ENCODE measurements around the gene GRM8.

Gene GRM8

DNA sequence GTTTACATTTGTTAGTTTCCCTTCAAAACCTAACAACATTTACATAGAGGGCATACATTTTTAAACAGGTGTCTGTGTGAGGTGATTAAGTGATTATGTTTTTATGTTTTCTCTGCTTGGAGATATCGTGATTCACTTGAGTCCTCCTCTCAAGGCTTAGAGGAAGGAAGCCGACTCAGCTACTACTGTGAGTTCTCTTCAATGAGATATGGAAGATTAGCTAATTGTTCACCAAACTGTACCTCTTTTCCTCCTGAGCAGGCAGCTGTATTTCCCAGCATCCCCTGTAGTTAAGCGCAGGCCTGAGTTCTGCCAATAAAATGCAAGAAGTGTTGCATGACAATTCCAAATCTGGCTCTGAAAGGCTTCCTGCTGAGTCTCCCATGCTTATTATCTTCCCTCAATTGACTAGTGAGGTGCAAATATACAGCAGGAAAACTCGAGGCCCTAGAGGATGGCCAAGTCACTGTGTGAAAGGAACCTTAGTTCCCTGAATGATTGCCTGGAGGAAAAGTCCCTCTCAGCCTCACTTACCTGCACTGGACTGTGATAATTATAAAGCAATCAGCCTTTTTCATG lies 528.7 kb downstream of the GRM8 start:
- H3K27ac ChIP-seq, result no peak overlapping the region

DNA sequence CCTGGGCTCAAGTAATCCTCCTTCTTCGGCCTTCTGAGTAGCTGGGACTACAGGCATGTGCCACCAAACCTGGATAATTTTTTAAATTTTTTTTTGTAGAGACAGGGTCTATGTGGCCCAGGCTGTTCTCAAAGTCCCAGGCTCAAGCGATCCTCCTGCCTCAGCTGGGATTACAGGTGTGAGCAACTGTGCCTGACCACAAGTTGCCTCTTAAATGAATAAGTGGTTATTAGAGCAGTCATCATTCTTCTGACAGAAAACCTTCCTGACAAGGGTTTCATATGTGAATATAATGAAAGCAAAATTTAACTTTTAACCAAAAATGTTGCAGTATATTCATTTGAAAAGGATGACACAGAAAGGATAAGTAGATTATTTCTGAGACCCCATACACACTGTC lies 532.5 kb downstream of the GRM8 start:
- H3K27ac ChIP-seq, result no peak overlapping the region
- TF ChIP-seq, protein P1, sequence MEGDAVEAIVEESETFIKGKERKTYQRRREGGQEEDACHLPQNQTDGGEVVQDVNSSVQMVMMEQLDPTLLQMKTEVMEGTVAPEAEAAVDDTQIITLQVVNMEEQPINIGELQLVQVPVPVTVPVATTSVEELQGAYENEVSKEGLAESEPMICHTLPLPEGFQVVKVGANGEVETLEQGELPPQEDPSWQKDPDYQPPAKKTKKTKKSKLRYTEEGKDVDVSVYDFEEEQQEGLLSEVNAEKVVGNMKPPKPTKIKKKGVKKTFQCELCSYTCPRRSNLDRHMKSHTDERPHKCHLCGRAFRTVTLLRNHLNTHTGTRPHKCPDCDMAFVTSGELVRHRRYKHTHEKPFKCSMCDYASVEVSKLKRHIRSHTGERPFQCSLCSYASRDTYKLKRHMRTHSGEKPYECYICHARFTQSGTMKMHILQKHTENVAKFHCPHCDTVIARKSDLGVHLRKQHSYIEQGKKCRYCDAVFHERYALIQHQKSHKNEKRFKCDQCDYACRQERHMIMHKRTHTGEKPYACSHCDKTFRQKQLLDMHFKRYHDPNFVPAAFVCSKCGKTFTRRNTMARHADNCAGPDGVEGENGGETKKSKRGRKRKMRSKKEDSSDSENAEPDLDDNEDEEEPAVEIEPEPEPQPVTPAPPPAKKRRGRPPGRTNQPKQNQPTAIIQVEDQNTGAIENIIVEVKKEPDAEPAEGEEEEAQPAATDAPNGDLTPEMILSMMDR (conservative IDR thresholded peaks at IDR 0.05), result no peak

More for the DNA sequence above, 528.7 kb downstream of the GRM8 start:
- TF ChIP-seq, protein P1 (conservative IDR thresholded peaks at IDR 0.05), result no peak

DNA sequence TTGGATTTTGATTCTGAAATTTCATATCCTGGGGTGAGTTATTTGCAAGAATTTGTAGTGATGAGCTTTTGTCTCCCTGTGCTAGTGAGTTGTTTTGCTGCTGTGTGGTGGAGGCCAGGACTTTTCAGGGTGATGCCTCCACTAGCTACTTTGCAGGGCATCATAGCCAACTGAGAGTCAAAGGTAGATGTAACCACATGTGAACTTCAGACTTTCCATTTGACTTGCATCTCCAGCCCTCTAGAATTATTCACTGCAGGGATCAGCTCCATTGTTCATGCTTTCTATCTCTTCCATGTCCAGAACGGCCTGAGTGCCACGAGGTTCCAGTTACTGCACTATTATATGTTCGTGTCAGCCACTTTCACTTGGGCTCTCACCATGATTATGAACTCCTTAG lies 534.3 kb downstream of the GRM8 start:
- H3K27ac ChIP-seq, result no peak overlapping the region
- TF ChIP-seq, protein P1 (conservative IDR thresholded peaks at IDR 0.05), result no peak

DNA sequence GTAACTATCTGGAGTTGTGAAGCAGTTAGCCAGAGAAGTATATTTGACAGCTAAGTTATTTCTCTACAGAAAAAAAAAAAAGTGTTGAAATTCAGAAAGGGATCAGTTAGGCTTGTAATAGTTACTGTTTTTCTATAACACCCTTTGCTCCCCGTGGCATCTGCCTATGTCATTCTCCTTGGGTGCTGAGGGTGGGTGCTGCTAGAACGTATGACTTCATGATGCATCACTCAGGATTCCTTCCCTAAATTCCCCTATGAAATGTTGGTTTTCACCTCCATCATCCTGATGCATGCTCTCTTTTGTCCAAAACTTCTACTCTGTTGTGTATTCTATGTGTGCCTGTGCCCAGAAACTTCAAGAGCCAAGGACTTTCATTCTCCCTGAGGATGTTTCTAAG lies 536.4 kb downstream of the GRM8 start:
- no peak overlapping the region for H3K27ac ChIP-seq
- TF ChIP-seq, protein P1 (conservative IDR thresholded peaks at IDR 0.05), result no peak

DNA sequence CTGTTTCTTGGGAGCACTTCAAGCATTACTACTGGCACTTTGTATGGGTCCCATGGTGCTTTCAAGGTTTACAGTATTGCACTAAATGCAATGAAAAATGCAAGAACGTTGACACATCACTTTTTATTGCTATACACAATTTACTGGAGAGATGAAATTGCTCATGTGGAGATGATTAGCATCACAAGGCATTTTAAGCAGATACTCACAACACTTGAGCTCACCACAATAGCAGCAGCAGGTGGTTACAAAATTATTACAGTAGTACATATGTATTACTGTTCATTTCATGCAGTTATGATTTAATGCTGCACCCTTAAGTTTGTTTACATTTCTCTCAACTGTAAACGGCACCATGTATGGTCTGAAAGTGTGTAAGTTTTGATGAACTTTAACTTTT lies 537.7 kb downstream of the GRM8 start:
- H3K27ac ChIP-seq, result no peak overlapping the region
- TF ChIP-seq, protein P1 (conservative IDR thresholded peaks at IDR 0.05), result no peak

DNA sequence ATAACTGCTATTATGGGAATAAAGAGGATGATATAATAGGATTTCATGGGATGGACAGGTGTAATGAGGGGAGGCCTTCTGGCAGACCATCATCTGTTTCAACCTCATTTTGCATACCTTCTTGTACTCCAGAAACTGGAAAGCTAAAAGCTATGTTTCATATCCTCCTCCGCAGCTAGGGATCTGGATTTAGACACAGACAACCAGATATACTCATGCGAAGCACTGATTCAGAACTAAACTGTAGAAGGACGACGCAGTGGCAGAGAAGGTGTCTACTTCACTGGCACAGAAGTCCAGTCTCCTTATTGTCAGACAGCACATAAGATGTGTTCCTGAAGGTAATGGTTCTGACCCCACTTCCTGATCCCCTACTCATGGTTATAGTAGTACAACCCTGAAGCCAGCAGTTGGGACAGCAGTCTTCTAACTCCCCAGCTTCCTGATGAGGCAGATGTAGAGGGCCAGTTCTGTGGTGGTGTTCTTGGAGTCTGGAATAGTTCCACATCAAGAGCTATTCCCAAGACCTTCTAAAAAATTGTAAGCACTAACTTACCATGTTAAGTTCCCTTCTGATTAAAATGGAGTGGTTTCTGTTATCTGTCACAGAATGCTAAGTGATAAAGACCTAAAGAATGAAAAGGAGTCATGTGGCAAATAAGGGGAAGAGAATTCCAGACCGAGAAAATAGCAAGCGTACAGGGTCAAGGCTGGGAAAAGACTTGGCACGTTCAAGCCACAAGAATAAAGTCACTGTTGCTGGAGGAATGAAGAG lies 550.3 kb downstream of the GRM8 start:
- TF ChIP-seq, protein P1 (conservative IDR thresholded peaks at IDR 0.05), result no peak
- H3K27ac ChIP-seq, result no peak overlapping the region

DNA sequence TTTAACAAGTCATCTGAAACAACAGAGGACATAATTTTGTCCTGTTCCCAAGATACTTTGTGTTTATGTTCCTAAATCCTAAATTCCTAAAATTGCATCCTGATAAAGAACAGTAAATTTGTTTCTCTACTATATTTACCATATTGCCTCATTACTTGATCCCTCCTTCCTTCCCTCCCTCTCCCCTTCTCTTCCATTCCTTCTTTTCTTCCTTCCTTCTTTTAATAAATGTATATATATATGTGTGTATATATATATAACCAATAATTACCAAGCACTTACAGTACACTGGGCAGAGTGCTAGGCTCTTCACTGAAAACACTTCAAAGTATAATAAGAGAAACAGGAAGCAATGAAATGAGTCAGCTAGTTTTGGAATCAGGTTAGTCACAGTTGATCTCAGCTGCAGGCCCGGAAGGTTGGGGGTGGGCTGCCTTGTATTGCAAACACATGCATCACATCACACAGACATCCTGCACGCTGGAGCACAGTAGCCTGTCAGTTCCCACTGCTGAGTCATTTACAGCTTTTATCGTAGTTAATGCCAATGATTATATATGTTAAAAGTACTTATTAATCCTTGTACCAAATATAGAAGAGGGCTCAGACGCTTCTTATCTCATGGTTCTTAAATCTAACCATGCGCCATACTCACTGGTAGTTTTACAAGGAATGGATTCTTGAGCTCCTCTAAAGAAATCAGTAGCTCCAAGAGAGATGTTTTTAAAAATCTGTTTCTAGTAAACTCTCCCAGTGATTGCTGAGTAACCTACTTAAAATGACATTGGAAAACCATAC lies 551.7 kb downstream of the GRM8 start:
- no peak overlapping the region for H3K27ac ChIP-seq
- TF ChIP-seq, protein P1 (conservative IDR thresholded peaks at IDR 0.05), result no peak
